GM12892 (cell line): Measurements from ENCODE around the gene FOXE1.

Experiments used
- DNase-seq: peaks from one replicate; pipeline ENCODE4 v3.0.0; 2011; ENCODE audit not compliant: insufficient read length
- FAIRE-seq: peaks from 2 replicates; lab custom pipeline; 2011; peaks lifted over from hg19 to GRCh38; lab: Jason Lieb, UNC
- POLR2A ChIP-seq: IDR thresholded peaks from 2 replicates; pipeline ENCODE4 v1.6.1; 2011; ENCODE audit warnings: low read depth, low read length, control low read depth
- POLR2AphosphoS5 ChIP-seq: IDR thresholded peaks from 2 replicates; pipeline ENCODE4 v1.6.1; 2011; ENCODE audit warnings: low read depth, low read length, control low read depth
- TAF1 ChIP-seq: IDR thresholded peaks from 2 replicates; pipeline ENCODE4 v1.6.1; 2011; ENCODE audit warnings: low read depth, mild to moderate bottlenecking, control low read depth, low read length, borderline replicate concordance

FOXE1 gene

DNA sequence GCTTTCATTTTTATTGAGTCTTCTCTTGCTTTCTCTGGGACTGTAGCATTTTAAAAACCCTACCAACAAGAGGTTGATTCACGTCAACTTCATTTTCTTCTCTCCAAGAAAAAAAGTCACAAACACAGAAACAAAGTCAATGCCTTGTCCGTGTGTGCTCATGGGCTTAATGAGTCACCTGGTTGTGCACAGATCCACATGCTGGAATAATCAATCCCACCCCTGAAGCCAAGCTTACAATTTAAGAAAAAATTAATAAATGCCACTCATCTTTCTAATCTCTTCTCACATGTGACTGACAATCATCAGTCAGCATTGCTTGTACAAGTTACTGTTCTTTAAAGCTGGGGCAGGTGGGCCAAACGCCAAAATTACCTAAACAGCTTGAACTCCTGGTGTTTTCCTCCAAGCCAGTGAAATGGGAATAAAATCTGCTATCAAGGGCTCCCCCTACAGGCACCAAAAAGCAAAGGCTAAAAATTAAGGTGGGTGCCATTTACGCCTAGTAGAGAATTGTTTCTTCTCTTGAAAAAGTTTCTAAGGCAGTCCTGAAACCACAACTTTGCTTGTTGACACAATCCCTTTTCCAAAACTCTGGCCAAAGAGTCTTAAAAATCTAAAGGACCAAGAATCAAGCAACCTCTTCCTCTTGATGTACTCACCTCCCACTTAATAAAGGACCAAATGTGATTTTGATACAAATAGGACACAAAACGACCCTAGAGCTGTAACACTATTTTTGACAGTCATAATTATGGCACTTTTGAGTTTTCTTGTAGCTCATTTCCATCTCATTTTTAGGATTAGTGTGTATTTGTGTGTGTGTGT is 47.9 kb downstream of the FOXE1 start:
- DNase-seq, result no peak
- TF ChIP-seq POLR2A (no peak), TAF1 (no peak), POLR2AphosphoS5 (no peak)
- FAIRE-seq, result no peak

DNA sequence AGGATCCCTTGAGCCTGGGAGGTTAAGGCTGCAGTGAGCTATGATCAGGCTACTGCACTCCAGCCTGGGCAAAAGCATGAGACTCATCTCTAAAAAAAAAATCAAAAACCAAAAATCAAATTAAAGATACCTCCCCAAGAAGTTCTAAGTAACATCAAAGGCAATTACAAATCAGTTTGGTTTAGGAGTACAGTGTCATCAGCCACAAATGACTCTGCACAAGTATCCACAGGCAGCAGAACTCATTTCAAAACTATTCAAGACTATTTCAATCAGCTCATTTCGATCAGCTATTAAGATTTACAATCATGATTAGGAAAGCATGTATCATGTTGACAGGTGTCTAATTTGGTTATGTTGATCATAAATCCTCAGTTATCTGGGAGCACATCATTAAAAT is 50.2 kb downstream of the FOXE1 start:
- FAIRE-seq, result no peak
- no peak for DNase-seq
- no peak for TF ChIP-seq TAF1
- no peak for TF ChIP-seq POLR2A
- TF ChIP-seq POLR2AphosphoS5, result no peak

DNA sequence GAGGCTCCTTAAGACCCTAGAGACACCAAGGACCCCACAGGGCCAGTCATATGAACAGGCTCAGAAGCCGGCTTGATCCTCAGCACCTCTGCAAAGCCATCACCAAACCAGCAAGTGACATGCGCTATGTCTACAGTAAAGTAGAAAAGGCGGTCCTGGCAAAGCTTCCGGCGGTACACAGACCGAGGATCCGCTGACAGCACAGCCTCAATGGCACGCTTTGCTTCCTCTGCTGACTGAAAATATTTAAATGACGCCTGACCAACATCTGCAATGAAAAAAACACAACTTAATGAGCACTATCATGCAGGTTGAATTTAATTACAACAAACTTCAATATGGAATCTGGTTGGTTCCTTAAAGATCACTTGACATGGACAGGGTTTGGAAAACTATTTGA is 51.7 kb downstream of the FOXE1 start:
- FAIRE-seq (no peak), DNase-seq (no peak)
- TF ChIP-seq POLR2A (no peak), TAF1 (no peak)

DNA sequence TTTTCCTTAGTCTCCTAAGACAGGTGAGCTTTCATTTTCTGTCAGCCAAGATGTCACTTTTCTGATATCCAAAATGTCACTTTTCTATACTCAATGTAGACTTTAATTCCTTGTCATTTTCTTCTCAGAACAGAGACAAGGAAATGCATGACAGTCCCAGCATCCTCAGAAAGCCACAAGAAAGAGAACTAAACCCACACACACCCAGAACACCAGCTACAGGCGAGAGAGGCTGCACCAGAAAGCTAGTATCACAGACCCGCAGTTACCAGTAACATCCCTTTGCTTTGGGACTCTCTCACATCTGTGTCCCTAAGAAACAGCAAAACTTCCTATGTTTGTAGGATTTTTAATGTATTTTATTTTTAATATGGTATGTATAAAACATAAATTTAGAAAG is 52.2 kb downstream of the FOXE1 start:
- TF ChIP-seq TAF1, result no peak
- no peak for TF ChIP-seq POLR2A
- TF ChIP-seq POLR2AphosphoS5, result no peak
- DNase-seq, result no peak
- FAIRE-seq, result no peak
